Mucosa of rectum (tissue), 2 donors: ENCODE data around the gene AGPAT4.

ENCODE experiments used
- H3K27ac ChIP-seq, 2 donors: one replicate each; pipeline ENCODE4 v1.7.0; 2013; ENCODE audit warnings: inconsistent platforms in 2 of 2, low read depth in 2 of 2, low read length in 2 of 2
- H3K27me3 ChIP-seq, 2 donors: one replicate each; pipeline ENCODE4 v1.7.0; 2013; ENCODE audit warnings: low read length in 2 of 2; ENCODE audit not compliant: control insufficient read depth in 2 of 2, insufficient read depth in 2 of 2
- H3K36me3 ChIP-seq, 2 donors: one replicate each; pipeline ENCODE4 v1.7.0; 2013; ENCODE audit warnings: low read length in 2 of 2; ENCODE audit not compliant: control insufficient read depth in 2 of 2, insufficient read depth in 2 of 2
- H3K4me1 ChIP-seq, 2 donors: one replicate each; pipeline ENCODE4 v1.7.0; 2013; ENCODE audit warnings: low read length in 2 of 2, mild to moderate bottlenecking in 1 of 2; ENCODE audit not compliant: control insufficient read depth in 2 of 2, insufficient read depth in 2 of 2
- H3K4me3 ChIP-seq, 2 donors: one replicate each; pipeline ENCODE4 v1.7.0; 2013; ENCODE audit warnings: low read length in 2 of 2
- H3K9ac ChIP-seq, 2 donors: one replicate each; pipeline ENCODE4 v1.7.0; 2013; ENCODE audit warnings: low read length in 2 of 2, low read depth in 1 of 2, mild to moderate bottlenecking in 1 of 2
- H3K9me3 ChIP-seq, 2 donors: one replicate each; pipeline ENCODE4 v1.7.0; 2013; ENCODE audit warnings: low read length in 2 of 2; ENCODE audit not compliant: control insufficient read depth in 2 of 2
- donor health status: healthy.
- donor health status: Normal muscosa, but diverticular disease.

The AGPAT4 gene

GRCh38 chr6:161136655-161137054 is 137.2 kb downstream of the AGPAT4 start:
- Histone ChIP-seq H3K9me3 (no peaks in the 10 kb centered on the region), H3K27me3 (no peaks in the 10 kb centered on the region), H3K9ac (no peak overlapping the region), H3K4me1 (no peaks in the 10 kb centered on the region), H3K4me3 (no peak overlapping the region), H3K27ac (no peak overlapping the region), H3K36me3 (peaks cover 2 to 3% of the 10 kb centered on the region in 2 donors)

GRCh38 chr6:161135695-161136591 is 137.9 kb downstream of the AGPAT4 start:
- Histone ChIP-seq H3K27me3 (no peaks in the 10 kb centered on the region), H3K27ac (no peak overlapping the region), H3K36me3 (peaks cover 2 to 3% of the 10 kb centered on the region in 2 donors), H3K9me3 (no peaks in the 10 kb centered on the region), H3K4me1 (no peaks in the 10 kb centered on the region), H3K9ac (no peak overlapping the region), H3K4me3 (no peak overlapping the region)

- Histone ChIP-seq H3K36me3 (peaks cover 2 to 3% of the 10 kb centered on the region in 2 donors), H3K27me3 (no peaks in the 10 kb centered on the region), H3K9me3 (no peaks in the 10 kb centered on the region), H3K9ac (no peak overlapping the region), H3K4me1 (no peaks in the 10 kb centered on the region), H3K27ac (no peak overlapping the region), H3K4me3 (no peak overlapping the region)
These were observed 139.1 kb downstream of the AGPAT4 start for GRCh38 chr6:161134550-161135298.

- H3K27ac ChIP-seq: no peak overlapping the region
- peaks cover 2 to 3% of the 10 kb centered on the region in 2 donors for H3K36me3 ChIP-seq
These were observed 139.9 kb downstream of the AGPAT4 start for GRCh38 chr6:161133963-161134362.

GRCh38 chr6:161132384-161132783 is 141.5 kb downstream of the AGPAT4 start:
- H3K9me3 ChIP-seq: no peaks in the 10 kb centered on the region
- no peaks in the 10 kb centered on the region for H3K4me1 ChIP-seq
- no peak overlapping the region for H3K27ac ChIP-seq
- no peaks in the 10 kb centered on the region for H3K27me3 ChIP-seq
- no peak overlapping the region for H3K4me3 ChIP-seq
- H3K36me3 ChIP-seq: peaks cover 2 to 7% of the 10 kb centered on the region in 2 donors
- no peak overlapping the region for H3K9ac ChIP-seq

More at GRCh38 chr6:161133963-161134362, 139.9 kb downstream of the AGPAT4 start:
- Histone ChIP-seq H3K27me3 (no peaks in the 10 kb centered on the region), H3K4me3 (no peak overlapping the region), H3K9me3 (no peaks in the 10 kb centered on the region), H3K4me1 (no peaks in the 10 kb centered on the region), H3K9ac (no peak overlapping the region)

DNA sequence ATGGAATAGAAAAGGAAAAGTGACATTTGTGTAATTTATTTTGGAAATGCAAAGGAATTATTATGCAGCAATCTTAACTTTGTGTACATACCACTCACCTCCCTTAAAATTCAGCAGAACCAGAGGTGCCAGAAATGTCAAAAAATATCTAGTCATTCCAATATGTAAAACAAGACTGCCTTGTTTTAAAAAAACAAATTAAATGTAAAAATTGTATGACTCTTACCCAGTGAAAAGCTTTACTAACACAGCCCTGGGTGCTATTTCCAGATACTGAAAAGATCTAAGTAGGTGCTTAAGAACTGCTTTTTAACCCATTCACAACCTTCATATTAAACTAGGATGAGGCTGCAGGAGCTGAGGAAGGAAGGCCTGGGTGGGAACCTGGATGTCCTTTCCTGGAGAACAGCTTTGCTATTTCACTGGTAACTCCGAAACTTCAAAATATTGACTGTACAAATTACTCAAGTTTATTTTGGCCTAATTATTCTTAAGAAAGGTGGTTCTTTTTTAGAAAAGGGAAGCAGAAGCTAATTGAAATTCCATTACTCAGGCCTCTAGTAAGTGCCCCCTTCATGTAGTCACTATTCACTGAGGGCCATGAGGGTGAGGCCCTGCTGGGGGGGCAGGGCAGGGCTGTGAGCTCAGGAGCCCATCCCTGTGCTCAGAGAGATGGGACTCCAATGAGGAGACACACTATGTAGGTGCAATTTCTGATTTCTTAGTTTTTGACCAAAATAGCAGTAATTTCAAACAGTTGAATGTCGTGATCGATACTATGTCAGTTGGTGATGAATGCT is 142.7 kb downstream of the AGPAT4 start:
- no peak overlapping the region for H3K27ac ChIP-seq
- H3K4me1 ChIP-seq: no peaks in the 10 kb centered on the region
- H3K9ac ChIP-seq: no peak overlapping the region
- H3K36me3 ChIP-seq: peaks cover 5 to 13% of the 10 kb centered on the region in 2 donors
- no peak overlapping the region for H3K4me3 ChIP-seq
- H3K9me3 ChIP-seq: no peaks in the 10 kb centered on the region
- no peaks in the 10 kb centered on the region for H3K27me3 ChIP-seq

- H3K27me3 ChIP-seq: no peaks in the 10 kb centered on the region
- peaks cover 5 to 13% of the 10 kb centered on the region in 2 donors for H3K36me3 ChIP-seq
- H3K4me1 ChIP-seq: no peaks in the 10 kb centered on the region
- H3K9me3 ChIP-seq: no peaks in the 10 kb centered on the region
- no peak overlapping the region for H3K27ac ChIP-seq
- H3K9ac ChIP-seq: no peak overlapping the region
- no peak overlapping the region for H3K4me3 ChIP-seq
These were observed 143.3 kb downstream of the AGPAT4 start for GRCh38 chr6:161130541-161130940.

GRCh38 chr6:161128680-161129196 is 145.1 kb downstream of the AGPAT4 start:
- H3K36me3 ChIP-seq: peaks cover 3 to 13% of the 10 kb centered on the region in 2 donors
- H3K27ac ChIP-seq: no peak overlapping the region
- H3K4me3 ChIP-seq: no peak overlapping the region

DNA sequence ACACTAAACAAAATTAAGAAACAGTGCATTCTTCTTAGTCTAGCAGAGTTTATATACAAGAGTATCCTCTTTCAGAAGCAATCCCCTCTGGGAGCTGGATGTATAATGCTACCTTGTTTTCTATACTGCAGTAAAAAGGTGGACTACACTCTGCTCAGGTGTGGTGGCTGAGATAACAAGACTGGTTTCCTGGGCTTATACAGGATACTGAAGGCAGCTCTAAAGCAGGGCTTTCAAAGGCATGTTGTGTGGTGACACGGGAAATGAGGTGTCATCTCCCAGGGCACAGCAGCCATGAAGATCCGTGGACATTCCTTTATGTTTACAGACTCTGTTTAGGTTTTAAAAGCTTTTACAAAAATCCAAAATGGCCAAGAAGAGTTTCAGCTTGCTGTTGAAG is 145.6 kb downstream of the AGPAT4 start:
- Histone ChIP-seq H3K27ac (no peak overlapping the region), H3K27me3 (no peaks in the 10 kb centered on the region), H3K9me3 (no peaks in the 10 kb centered on the region), H3K4me1 (no peaks in the 10 kb centered on the region), H3K4me3 (no peak overlapping the region), H3K9ac (no peak overlapping the region), H3K36me3 (peaks cover 3 to 13% of the 10 kb centered on the region in 2 donors)

More at GRCh38 chr6:161128680-161129196, 145.1 kb downstream of the AGPAT4 start:
- H3K4me1 ChIP-seq: no peaks in the 10 kb centered on the region
- H3K27me3 ChIP-seq: no peaks in the 10 kb centered on the region
- H3K9me3 ChIP-seq: no peaks in the 10 kb centered on the region
- H3K9ac ChIP-seq: no peak overlapping the region
